Activated T-cell treated with anti-CD3 and anti-CD28 coated beads, Interleukin-2, amount 50 U/mL, for 4 hours (primary cell): ENCODE results near the gene ZNF428. TPM values are rescaled to one million over a fixed set of nuclear protein-coding genes. Genes with fewer than 3 reads are reported as not detected.
A peak's percentile ranks its signal among the peaks of the same experiment; 100 is the strongest.
"Not testable (repeated sequence)": the region's sequence is repeated elsewhere in the genome, so short reads cannot be mapped to it uniquely, and the experiment has no call there.

Source experiments
- ATAC-seq, 2 donors: fragments of 200-7000 bp; cut with Tn5 transposase; one replicate each; pipeline ENCODE4 v1.10.0; 2021
- DNase-seq: peaks from one replicate; pipeline ENCODE4 v3.0.0-alpha.2; 2020
- H3K27me3 Mint-ChIP-seq: one replicate; pipeline ENCODE4 v1.8.0; 2021; ENCODE audit warnings: low read depth, mixed read lengths
- H3K36me3 Mint-ChIP-seq: one replicate; pipeline ENCODE4 v1.8.0; 2022; ENCODE audit warnings: mixed read lengths; ENCODE audit not compliant: insufficient read depth
- H3K4me1 Mint-ChIP-seq: one replicate; pipeline ENCODE4 v1.8.0; 2021; ENCODE audit warnings: low read depth, mixed read lengths
- H3K4me3 Mint-ChIP-seq: one replicate; pipeline ENCODE4 v1.8.0; 2021; ENCODE audit warnings: mild to moderate bottlenecking, moderate library complexity, mixed read lengths
- H3K9me3 Mint-ChIP-seq: one replicate; pipeline ENCODE4 v1.8.0; 2021; ENCODE audit warnings: mixed read lengths
- total RNA-seq, 3 donors: library from RNA; stranded (reverse); gene quantifications; one replicate each; pipeline ENCODE4 v1.2.1, GENCODE V29; 2021

ZNF428 gene
- total RNA-seq, 3 donors from 2014 or later: 20.6 to 27.6 (median 25.5) TPM

- H3K9me3 Mint-ChIP-seq, DNase-seq, H3K4me1 Mint-ChIP-seq, H3K4me3 Mint-ChIP-seq, H3K27me3 Mint-ChIP-seq, ATAC-seq: not testable (repeated sequence)
- peaks cover 10% of the 10 kb centered on the region for H3K36me3 Mint-ChIP-seq
Measured at GRCh38 chr19:43650276-43650675, 30.8 kb upstream of the ZNF428 start.

GRCh38 chr19:43649514-43649913 is 30.1 kb upstream of the ZNF428 start:
- Mint-ChIP-seq H3K4me1 (no peaks in the 10 kb centered on the region), H3K36me3 (peaks cover 7% of the 10 kb centered on the region), H3K9me3 (peaks cover 5% of the 10 kb centered on the region), H3K27me3 (no peaks in the 10 kb centered on the region), H3K4me3 (no peak overlapping the region)
- DNase-seq (no peak), ATAC-seq (no peak)

GRCh38 chr19:43648633-43649032 is 29.2 kb upstream of the ZNF428 start:
- no peak overlapping the region for H3K4me3 Mint-ChIP-seq
- peaks cover 6% of the 10 kb centered on the region for H3K36me3 Mint-ChIP-seq
- H3K4me1 Mint-ChIP-seq: no peaks in the 10 kb centered on the region
- ATAC-seq (no peak), DNase-seq (no peak)
- peaks cover 5% of the 10 kb centered on the region for H3K9me3 Mint-ChIP-seq
- H3K27me3 Mint-ChIP-seq: no peaks in the 10 kb centered on the region

- peaks cover 6% of the 10 kb centered on the region for H3K4me1 Mint-ChIP-seq
- peaks cover 6% of the 10 kb centered on the region for H3K36me3 Mint-ChIP-seq
- H3K4me3 Mint-ChIP-seq: no peak overlapping the region
- peaks cover 5% of the 10 kb centered on the region for H3K9me3 Mint-ChIP-seq
- no peak for DNase-seq
- peaks cover 15% of the 10 kb centered on the region for H3K27me3 Mint-ChIP-seq
- no peak for ATAC-seq
Measured at GRCh38 chr19:43644181-43644580, 24.8 kb upstream of the ZNF428 start.

GRCh38 chr19:43643326-43643725 is 23.9 kb upstream of the ZNF428 start:
- H3K27me3 Mint-ChIP-seq: peaks cover 24% of the 10 kb centered on the region
- H3K9me3 Mint-ChIP-seq: peaks cover 5% of the 10 kb centered on the region
- H3K4me3 Mint-ChIP-seq: no peak overlapping the region
- no peak for DNase-seq
- no peak for ATAC-seq
- H3K4me1 Mint-ChIP-seq: peaks cover 10% of the 10 kb centered on the region
- H3K36me3 Mint-ChIP-seq: peaks cover 6% of the 10 kb centered on the region

- Mint-ChIP-seq H3K4me3 (no peak overlapping the region), H3K36me3 (peaks cover 6% of the 10 kb centered on the region), H3K4me1 (peaks cover 10% of the 10 kb centered on the region), H3K27me3 (peaks cover 29% of the 10 kb centered on the region), H3K9me3 (peaks cover 5% of the 10 kb centered on the region)
- DNase-seq: no peak
- ATAC-seq: no peak
Measured at GRCh38 chr19:43642531-43642930, 23.1 kb upstream of the ZNF428 start.

- peak overlapping the region; percentile 58 for H3K4me3 Mint-ChIP-seq
- peaks cover 3% of the 10 kb centered on the region for H3K36me3 Mint-ChIP-seq
- peaks cover 10% of the 10 kb centered on the region for H3K4me1 Mint-ChIP-seq
- ATAC-seq (no peak), DNase-seq (no peak)
- H3K9me3 Mint-ChIP-seq: peaks cover 2% of the 10 kb centered on the region
- H3K27me3 Mint-ChIP-seq: peaks cover 35% of the 10 kb centered on the region
Measured at GRCh38 chr19:43641333-43641732, 21.9 kb upstream of the ZNF428 start.

GRCh38 chr19:43640424-43640757 is 21.0 kb upstream of the ZNF428 start:
- no peaks in the 10 kb centered on the region for H3K36me3 Mint-ChIP-seq
- H3K27me3 Mint-ChIP-seq: peaks cover 36% of the 10 kb centered on the region
- H3K4me1 Mint-ChIP-seq: peaks cover 10% of the 10 kb centered on the region
- peak overlapping the region; percentile 75 for H3K4me3 Mint-ChIP-seq
- no peak for ATAC-seq
- no peak for DNase-seq
- no peaks in the 10 kb centered on the region for H3K9me3 Mint-ChIP-seq

- ATAC-seq (peak; percentile 90 to 91), DNase-seq (peak; percentile 35)
- Mint-ChIP-seq H3K36me3 (no peaks in the 10 kb centered on the region), H3K4me3 (peak within 1 kb of the TSS; percentile 76), H3K4me1 (peaks cover 10% of the 10 kb centered on the region), H3K9me3 (no peaks in the 10 kb centered on the region), H3K27me3 (peaks cover 39% of the 10 kb centered on the region)
Measured at GRCh38 chr19:43639519-43640423, 20.3 kb upstream of the ZNF428 start, which contains the start of gene CADM4. Gene CADM4, minus strand, starts transcription at chr19:43639850. Its CDS starts 60 bp downstream, at chr19:43639790.

GRCh38 chr19:43638995-43639518 is 19.6 kb upstream of the ZNF428 start:
- peak overlapping the region; percentile 76 for H3K4me3 Mint-ChIP-seq
- H3K36me3 Mint-ChIP-seq: no peaks in the 10 kb centered on the region
- H3K9me3 Mint-ChIP-seq: no peaks in the 10 kb centered on the region
- peaks cover 10% of the 10 kb centered on the region for H3K4me1 Mint-ChIP-seq
- ATAC-seq (no peak), DNase-seq (no peak)
- H3K27me3 Mint-ChIP-seq: peaks cover 39% of the 10 kb centered on the region

GRCh38 chr19:43638214-43638994 is 19.0 kb upstream of the ZNF428 start:
- no peak for ATAC-seq
- no peaks in the 10 kb centered on the region for H3K9me3 Mint-ChIP-seq
- H3K4me1 Mint-ChIP-seq: peaks cover 10% of the 10 kb centered on the region
- H3K36me3 Mint-ChIP-seq: no peaks in the 10 kb centered on the region
- H3K4me3 Mint-ChIP-seq: peak overlapping the region; percentile 76
- H3K27me3 Mint-ChIP-seq: peaks cover 40% of the 10 kb centered on the region
- no peak for DNase-seq

- Mint-ChIP-seq H3K4me3 (no peak overlapping the region), H3K4me1 (peaks cover 10% of the 10 kb centered on the region), H3K36me3 (no peaks in the 10 kb centered on the region), H3K9me3 (no peaks in the 10 kb centered on the region), H3K27me3 (peaks cover 36% of the 10 kb centered on the region)
- ATAC-seq: no peak
- DNase-seq: no peak
Measured at GRCh38 chr19:43636121-43636683, 16.8 kb upstream of the ZNF428 start.

GRCh38 chr19:43635561-43635940 is 16.1 kb upstream of the ZNF428 start:
- not testable (repeated sequence) for DNase-seq, H3K4me3 Mint-ChIP-seq, H3K4me1 Mint-ChIP-seq, ATAC-seq, H3K9me3 Mint-ChIP-seq, H3K36me3 Mint-ChIP-seq
- H3K27me3 Mint-ChIP-seq: peaks cover 33% of the 10 kb centered on the region

- Mint-ChIP-seq H3K4me3 (no peak overlapping the region), H3K4me1 (peaks cover 6% of the 10 kb centered on the region), H3K27me3 (peaks cover 29% of the 10 kb centered on the region), H3K36me3 (no peaks in the 10 kb centered on the region), H3K9me3 (no peaks in the 10 kb centered on the region)
- ATAC-seq: no peak
- DNase-seq: no peak
Measured at GRCh38 chr19:43634872-43635560, 15.6 kb upstream of the ZNF428 start.
